Endothelial cell of umbilical vein (primary cell): ENCODE results near the gene ZDHHC3.

Experiments
- CTCF ChIP-seq, 2 donors: IDR thresholded peaks; 1 replicate in 1 of 2; 2 replicates in 1 of 2; pipeline ENCODE4 v1.5.1; 2011; ENCODE audit warnings: low read length in 2 of 2, mild to moderate bottlenecking in 2 of 2, moderate library complexity in 2 of 2, control low read depth in 1 of 2, inconsistent platforms in 1 of 2, low read depth in 1 of 2; ENCODE audit not compliant: insufficient read depth in 1 of 2; ENCODE audit errors: extremely low read depth in 1 of 2
- MYC ChIP-seq: IDR thresholded peaks from one replicate; pipeline ENCODE4 v1.6.1; 2011; ENCODE audit warnings: mild to moderate bottlenecking, low read depth, low read length
- POLR2A ChIP-seq: IDR thresholded peaks from 2 replicates; pipeline ENCODE4 v1.6.1; 2012; ENCODE audit warnings: low read depth, mild to moderate bottlenecking, control low read depth, low read length
- POLR2AphosphoS5 ChIP-seq: IDR thresholded peaks from 2 replicates; pipeline ENCODE4 v1.6.1; 2012; ENCODE audit warnings: low read depth, mild to moderate bottlenecking, control low read depth, low read length, moderate library complexity; ENCODE audit not compliant: insufficient read depth

GRCh38 chr3:44989141-44989540 is 13.2 kb upstream of the ZDHHC3 start:
- TF ChIP-seq CTCF (IDR thresholded peaks at IDR 0.05; ENCODE audit: extremely low read depth in 1 of 2, insufficient read depth in 1 of 2, low read depth in 1 of 2, low read length in 2 of 2) (no peak), MYC (no peak), POLR2A (no peak), POLR2AphosphoS5 (no peak)
